ENCODE results near the gene OS9. TPM values are rescaled to one million over a fixed set of nuclear protein-coding genes. Genes with fewer than 3 reads are reported as not detected.

Gene OS9
- total RNA-seq, 2 donors from 2014 or later, result 167 to 213 TPM

- no peak overlapping the region for H3K4me3 ChIP-seq
- DNase-seq, result no peak
- intact Hi-C loops (cut with DNase I), result no loop called here
- TF ChIP-seq, protein P1, sequence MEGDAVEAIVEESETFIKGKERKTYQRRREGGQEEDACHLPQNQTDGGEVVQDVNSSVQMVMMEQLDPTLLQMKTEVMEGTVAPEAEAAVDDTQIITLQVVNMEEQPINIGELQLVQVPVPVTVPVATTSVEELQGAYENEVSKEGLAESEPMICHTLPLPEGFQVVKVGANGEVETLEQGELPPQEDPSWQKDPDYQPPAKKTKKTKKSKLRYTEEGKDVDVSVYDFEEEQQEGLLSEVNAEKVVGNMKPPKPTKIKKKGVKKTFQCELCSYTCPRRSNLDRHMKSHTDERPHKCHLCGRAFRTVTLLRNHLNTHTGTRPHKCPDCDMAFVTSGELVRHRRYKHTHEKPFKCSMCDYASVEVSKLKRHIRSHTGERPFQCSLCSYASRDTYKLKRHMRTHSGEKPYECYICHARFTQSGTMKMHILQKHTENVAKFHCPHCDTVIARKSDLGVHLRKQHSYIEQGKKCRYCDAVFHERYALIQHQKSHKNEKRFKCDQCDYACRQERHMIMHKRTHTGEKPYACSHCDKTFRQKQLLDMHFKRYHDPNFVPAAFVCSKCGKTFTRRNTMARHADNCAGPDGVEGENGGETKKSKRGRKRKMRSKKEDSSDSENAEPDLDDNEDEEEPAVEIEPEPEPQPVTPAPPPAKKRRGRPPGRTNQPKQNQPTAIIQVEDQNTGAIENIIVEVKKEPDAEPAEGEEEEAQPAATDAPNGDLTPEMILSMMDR (IDR thresholded peaks at IDR 0.05), result no peak
- no peak for TF ChIP-seq POLR2A (IDR thresholded peaks at IDR 0.05)
- H3K27me3 ChIP-seq, result no peaks in the 10 kb centered on the region
- no peaks in the 10 kb centered on the region for H3K9me3 ChIP-seq
- H3K27ac ChIP-seq, result no peak overlapping the region
- H3K4me1 ChIP-seq, result peaks cover 46% of the 10 kb centered on the region
- no peak for ATAC-seq
- H3K36me3 ChIP-seq (replicated peaks in 1 of 2; ENCODE audit: insufficient read depth in 1 of 2, low read depth in 2 of 2), result peaks cover 0 to 6% of the 10 kb centered on the region in 2 donors
Observed at GRCh38 chr12:57767305-57767698, 73.4 kb downstream of the OS9 start.

GRCh38 chr12:57767876-57768275 lies 73.9 kb downstream of the OS9 start:
- peaks cover 46% of the 10 kb centered on the region for H3K4me1 ChIP-seq
- H3K27me3 ChIP-seq, result no peaks in the 10 kb centered on the region
- 90 to 91% methylated on average over 3 of the region's 3 CpGs for WGBS, 2 donors
- TF ChIP-seq POLR2A (IDR thresholded peaks at IDR 0.05), result no peak
- TF ChIP-seq, protein P1 (IDR thresholded peaks at IDR 0.05), result no peak
- DNase-seq (no peak), ATAC-seq (no peak)
- no peaks in the 10 kb centered on the region for H3K9me3 ChIP-seq
- H3K4me3 ChIP-seq, result no peak overlapping the region
- no peak overlapping the region for H3K27ac ChIP-seq
- H3K36me3 ChIP-seq (replicated peaks in 1 of 2; ENCODE audit: insufficient read depth in 1 of 2, low read depth in 2 of 2), result peaks cover 0 to 6% of the 10 kb centered on the region in 2 donors
- intact Hi-C loops (cut with DNase I), result no loop called here

- peaks cover 0 to 6% of the 10 kb centered on the region in 2 donors for H3K36me3 ChIP-seq (replicated peaks in 1 of 2; ENCODE audit: insufficient read depth in 1 of 2, low read depth in 2 of 2)
- TF ChIP-seq POLR2A (IDR thresholded peaks at IDR 0.05), result no peak
- TF ChIP-seq, protein P1 (IDR thresholded peaks at IDR 0.05), result no peak
- no peak for DNase-seq
- H3K4me1 ChIP-seq, result peaks cover 53% of the 10 kb centered on the region
- intact Hi-C loops (cut with DNase I), result no loop called here
- H3K4me3 ChIP-seq, result no peak overlapping the region
- H3K9me3 ChIP-seq, result no peaks in the 10 kb centered on the region
- no peak overlapping the region for H3K27ac ChIP-seq
- 89 to 94% methylated on average over 10 to 11 of the region's 11 CpGs for WGBS, 2 donors
- no peak for ATAC-seq
- no peaks in the 10 kb centered on the region for H3K27me3 ChIP-seq
Observed at GRCh38 chr12:57769594-57769993, 75.7 kb downstream of the OS9 start.

DNA sequence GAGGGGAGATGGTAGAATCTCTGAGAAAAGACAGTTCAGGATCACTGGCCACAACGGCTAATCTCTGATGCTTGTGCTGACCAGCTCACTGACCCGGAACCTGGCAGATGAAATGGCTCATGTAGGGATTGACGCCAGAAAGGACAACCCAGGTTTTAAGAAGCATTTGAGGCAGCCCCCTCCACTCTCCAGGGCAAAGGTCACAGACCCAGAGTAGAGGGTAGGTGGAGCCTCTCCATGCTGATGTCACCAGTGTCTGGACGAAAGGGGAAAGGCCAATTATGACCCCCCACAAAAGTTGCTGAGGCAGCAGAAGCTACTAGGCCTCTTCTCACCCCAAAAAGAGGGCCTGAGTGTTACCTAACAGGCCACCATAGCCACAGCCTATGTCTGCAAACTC lies 76.8 kb downstream of the OS9 start:
- WGBS, 2 donors, result 75 to 78% methylated on average over 3 to 4 of the region's 4 CpGs
- TF ChIP-seq, protein P1 (IDR thresholded peaks at IDR 0.05), result no peak
- TF ChIP-seq POLR2A (IDR thresholded peaks at IDR 0.05), result no peak
- H3K4me1 ChIP-seq, result peaks cover 46% of the 10 kb centered on the region
- H3K4me3 ChIP-seq, result no peak overlapping the region
- peaks cover 0 to 6% of the 10 kb centered on the region in 2 donors for H3K36me3 ChIP-seq (replicated peaks in 1 of 2; ENCODE audit: insufficient read depth in 1 of 2, low read depth in 2 of 2)
- no peaks in the 10 kb centered on the region for H3K27me3 ChIP-seq
- H3K27ac ChIP-seq, result no peak overlapping the region
- ATAC-seq (no peak), DNase-seq (no peak)
- intact Hi-C loops (cut with DNase I), result no loop called here
- no peaks in the 10 kb centered on the region for H3K9me3 ChIP-seq

Small RNA genes lying within 50 kb of the gene (microRNA-seq; reads per million reads assigned to microRNA genes)
- gene MIR6759 (ENCODE audit: borderline number of aligned reads in 2 of 2, borderline replicate concordance in 2 of 2), result 0 reads per million in 2 donors

Other genes starting within 250 kb of the OS9 start
- not detected for gene INHBE, start 238.8 kb upstream of the OS9 start, total RNA-seq
- gene GLI1, start 234.3 kb upstream of the OS9 start, total RNA-seq, result 1 to 10 TPM in 1 of 2 donors, not detected in 1; 1.0 TPM
- gene ARHGAP9, start 214.3 kb upstream of the OS9 start, total RNA-seq, result 10 to 100 TPM in 1 of 2 donors, not detected in 1; 18.9 TPM
- gene MARS1, start 206.1 kb upstream of the OS9 start, total RNA-seq, result 100 to 1,000 TPM in 1 of 2 donors, 10 to 100 TPM in 1; 61.7 to 103 TPM
- 10 to 100 TPM in 1 of 2 donors, 1 to 10 TPM in 1; 7.3 to 12.7 TPM for gene DDIT3, start 173.6 kb upstream of the OS9 start, total RNA-seq
- 10 to 100 TPM; 22.7 to 30.6 TPM for gene MBD6, start 171.3 kb upstream of the OS9 start, total RNA-seq
- gene DCTN2, start 146.9 kb upstream of the OS9 start, total RNA-seq, result 10 to 100 TPM; 80.1 to 89.2 TPM
- 1 to 10 TPM in 1 of 2 donors, under 1 TPM in 1; 0.33 to 1.3 TPM for gene KIF5A, start 144.1 kb upstream of the OS9 start, total RNA-seq
- gene PIP4K2C, start 102.9 kb upstream of the OS9 start, total RNA-seq, result 10 to 100 TPM; 12.2 to 48.0 TPM
- 10 to 100 TPM in 1 of 2 donors, 1 to 10 TPM in 1; 4.6 to 12.2 TPM for gene DTX3, start 89.3 kb upstream of the OS9 start, total RNA-seq
- gene ARHGEF25, start 82.7 kb upstream of the OS9 start, total RNA-seq, result 10 to 100 TPM; 10.1 to 10.9 TPM
- under 1 TPM in 1 of 2 donors, not detected in 1; 0.78 TPM for gene B4GALNT1, start 60.9 kb upstream of the OS9 start, total RNA-seq
- gene AGAP2, start 44.6 kb downstream of the OS9 start, total RNA-seq, result 1 to 10 TPM in 1 of 2 donors, under 1 TPM in 1; 0.33 to 1.0 TPM
- gene TSPAN31, start 50.9 kb downstream of the OS9 start, total RNA-seq, result 10 to 100 TPM; 33.7 to 36.9 TPM
- gene CDK4, start 58.2 kb downstream of the OS9 start, total RNA-seq, result 10 to 100 TPM; 27.0 to 81.2 TPM
- gene MARCHF9, start 61.0 kb downstream of the OS9 start, total RNA-seq, result 1 to 10 TPM; 5.2 to 9.9 TPM
- gene CYP27B1, start 72.9 kb downstream of the OS9 start, total RNA-seq, result 1 to 10 TPM; 2.6 to 3.6 TPM
- 10 to 100 TPM; 16.1 to 23.1 TPM for gene METTL1, start 78.0 kb downstream of the OS9 start, total RNA-seq
- 10 to 100 TPM; 11.2 to 15.0 TPM for gene EEF1AKMT3, start 78.5 kb downstream of the OS9 start, total RNA-seq
- 10 to 100 TPM in 1 of 2 donors, 1 to 10 TPM in 1; 9.2 to 18.4 TPM for gene TSFM, start 88.7 kb downstream of the OS9 start, total RNA-seq
- gene AVIL, start 124.6 kb downstream of the OS9 start, total RNA-seq, result 10 to 100 TPM in 1 of 2 donors, 1 to 10 TPM in 1; 2.0 to 14.8 TPM
- gene CTDSP2, start 152.6 kb downstream of the OS9 start, total RNA-seq, result 100 to 1,000 TPM in 1 of 2 donors, 10 to 100 TPM in 1; 82.1 to 125 TPM
- gene ATP23, start 247.4 kb downstream of the OS9 start, total RNA-seq, result 1 to 10 TPM; 3.6 to 5.4 TPM

Data from body of pancreas (tissue), 4 donors.